HG03025 (cell line): ENCODE results near the gene WASHC2A.
"Not testable (repeated sequence)": the region's sequence is repeated elsewhere in the genome, so short reads cannot be mapped to it uniquely, and the experiment has no call there.

Experiments
- ATAC-seq: cut with Tn5 transposase; IDR thresholded peaks from one replicate; pipeline ENCODE4 v1.9.1; 2021; ENCODE audit warnings: mild to moderate bottlenecking, moderate library complexity; ENCODE audit not compliant: unreplicated experiment, low FRiP score

The WASHC2A gene

GRCh38 chr10:50132322-50132721 is 64.6 kb downstream of the WASHC2A start:
- ATAC-seq, result not testable (repeated sequence)

DNA sequence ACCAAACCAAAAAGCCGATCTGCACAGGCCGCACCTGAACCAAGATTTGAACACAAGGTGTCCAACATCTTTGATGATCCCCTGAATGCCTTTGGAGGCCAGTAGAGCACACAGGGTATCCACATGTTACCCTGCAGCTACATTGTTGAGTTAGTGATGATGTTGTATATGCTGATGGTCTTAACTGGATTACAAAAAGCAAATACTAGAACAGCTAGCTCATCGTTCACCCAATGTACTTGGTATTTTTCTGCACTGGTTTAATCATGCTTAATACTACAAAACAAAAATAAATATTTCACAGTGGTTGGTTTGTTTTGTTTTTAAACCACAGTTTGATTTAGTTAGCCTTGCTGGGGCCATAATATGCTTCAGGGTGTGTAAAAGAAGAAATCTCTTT is 65.1 kb downstream of the WASHC2A start:
- not testable (repeated sequence) for ATAC-seq

GRCh38 chr10:50143512-50144174 is 75.9 kb downstream of the WASHC2A start:
- ATAC-seq, result not testable (repeated sequence)

DNA sequence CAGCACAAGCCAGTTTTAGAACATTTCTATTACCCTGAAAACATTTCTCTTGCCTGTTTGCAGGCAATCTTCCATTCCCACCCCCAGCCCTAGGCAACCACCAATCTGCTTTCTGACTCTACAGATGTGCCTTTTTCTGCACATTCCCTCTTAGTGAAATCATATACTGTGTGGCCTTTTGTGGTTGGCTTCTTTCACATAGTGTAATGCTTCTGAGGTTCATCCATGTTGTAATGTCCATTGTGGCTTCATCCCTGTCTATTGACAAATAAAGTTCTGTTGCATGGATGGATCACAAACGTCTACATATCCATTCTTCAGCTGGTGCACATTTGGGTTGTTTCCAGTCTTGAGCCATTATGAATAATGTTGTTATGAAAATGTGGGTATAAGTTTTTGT is 77.8 kb downstream of the WASHC2A start:
- ATAC-seq, result not testable (repeated sequence)

DNA sequence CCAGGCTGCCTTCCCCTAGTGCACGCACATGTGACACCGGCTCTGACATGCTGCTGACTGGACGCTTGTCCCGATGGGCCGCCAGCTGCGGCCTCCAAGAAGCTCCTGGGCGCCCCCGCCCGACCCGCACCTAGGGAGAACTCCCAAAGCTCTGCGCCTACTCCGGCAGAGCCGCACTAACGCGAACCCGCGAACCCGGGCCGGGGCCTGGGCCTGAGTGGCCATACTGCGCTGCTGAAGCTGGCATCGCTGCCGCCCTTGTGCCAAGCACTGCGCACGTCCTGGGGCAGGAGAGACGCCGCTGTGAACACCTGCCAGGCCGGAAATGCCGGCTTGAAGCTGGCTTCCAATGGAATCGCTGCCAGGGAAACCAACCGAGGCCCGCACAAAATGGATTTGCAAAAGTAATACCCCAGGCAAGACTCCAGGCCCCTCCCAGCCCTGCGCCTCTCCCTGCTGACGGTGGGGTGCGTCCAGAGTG is 85.1 kb downstream of the WASHC2A start:
- ATAC-seq, result no peak

GRCh38 chr10:50157868-50158267 is 90.1 kb downstream of the WASHC2A start:
- ATAC-seq, result not testable (repeated sequence)

- ATAC-seq, result not testable (repeated sequence)
These were observed 92.1 kb downstream of the WASHC2A start for GRCh38 chr10:50159856-50160255.

- ATAC-seq, result not testable (repeated sequence)
These were observed 97.3 kb downstream of the WASHC2A start for GRCh38 chr10:50165038-50165437.

- ATAC-seq, result not testable (repeated sequence)
These were observed 100.1 kb downstream of the WASHC2A start for GRCh38 chr10:50167833-50168232.

- ATAC-seq, result not testable (repeated sequence)
These were observed 101.8 kb downstream of the WASHC2A start for GRCh38 chr10:50169506-50169905.

- ATAC-seq, result not testable (repeated sequence)
These were observed 107.2 kb downstream of the WASHC2A start for GRCh38 chr10:50174788-50175525.
